ENCODE results near the gene POP7. TPM values are rescaled to one million over a fixed set of nuclear protein-coding genes. Genes with fewer than 3 reads are reported as not detected.

POP7 gene
- total and polyA plus RNA-seq, 2 donors, result 31.2 to 35.4 TPM

- H3K36me3 ChIP-seq (ENCODE audit: control insufficient read depth in 2 of 2, insufficient read depth in 2 of 2, low read length in 1 of 2), result peaks cover 70 to 74% of the 10 kb centered on the region in 2 donors
- 97% methylated on average over 25 of the region's 25 CpGs for WGBS
- no peak overlapping the region for H3K27ac ChIP-seq (ENCODE audit: low read depth in 1 of 2, low read length in 1 of 2)
- no peaks in the 10 kb centered on the region for H3K27me3 ChIP-seq (ENCODE audit: control insufficient read depth in 2 of 2, insufficient read depth in 1 of 2, low read length in 1 of 2)
- DNase-seq (ENCODE audit: low read depth in 6 of 9, low spot score in 9 of 9), result no peak
- no peaks in the 10 kb centered on the region for H3K9me3 ChIP-seq (ENCODE audit: control insufficient read depth in 2 of 2, insufficient read depth in 1 of 2, low read length in 1 of 2)
- no peak overlapping the region for H3K4me3 ChIP-seq (ENCODE audit: low read length in 2 of 2)
- H3K4me1 ChIP-seq (ENCODE audit: control insufficient read depth in 2 of 2, insufficient read depth in 2 of 2, low read length in 2 of 2), result peaks cover 18 to 30% of the 10 kb centered on the region in 2 donors
Measured at GRCh38 chr7:100687751-100688300, 18.1 kb upstream of the POP7 start.

GRCh38 chr7:100688326-100688860 is 17.5 kb upstream of the POP7 start:
- H3K36me3 ChIP-seq (ENCODE audit: control insufficient read depth in 2 of 2, insufficient read depth in 2 of 2, low read length in 1 of 2), result peaks cover 65 to 68% of the 10 kb centered on the region in 2 donors
- peaks cover 21 to 34% of the 10 kb centered on the region in 2 donors for H3K4me1 ChIP-seq (ENCODE audit: control insufficient read depth in 2 of 2, insufficient read depth in 2 of 2, low read length in 2 of 2)
- no peak overlapping the region for H3K4me3 ChIP-seq (ENCODE audit: low read length in 2 of 2)
- H3K9me3 ChIP-seq (ENCODE audit: control insufficient read depth in 2 of 2, insufficient read depth in 1 of 2, low read length in 1 of 2), result no peaks in the 10 kb centered on the region
- H3K27me3 ChIP-seq (ENCODE audit: control insufficient read depth in 2 of 2, insufficient read depth in 1 of 2, low read length in 1 of 2), result no peaks in the 10 kb centered on the region
- no peak overlapping the region for H3K27ac ChIP-seq (ENCODE audit: low read depth in 1 of 2, low read length in 1 of 2)
- DNase-seq (ENCODE audit: low read depth in 6 of 9, low spot score in 9 of 9), result no peak
- 98% methylated on average over 16 of the region's 16 CpGs for WGBS

GRCh38 chr7:100689230-100690135 is 16.4 kb upstream of the POP7 start:
- no peak for DNase-seq (ENCODE audit: low read depth in 6 of 9, low spot score in 9 of 9)
- WGBS, result 98% methylated on average over 18 of the region's 18 CpGs
- Histone ChIP-seq H3K36me3 (ENCODE audit: control insufficient read depth in 2 of 2, insufficient read depth in 2 of 2, low read length in 1 of 2) (peaks cover 54 to 58% of the 10 kb centered on the region in 2 donors), H3K4me3 (ENCODE audit: low read length in 2 of 2) (no peak overlapping the region), H3K4me1 (ENCODE audit: control insufficient read depth in 2 of 2, insufficient read depth in 2 of 2, low read length in 2 of 2) (peaks cover 21 to 36% of the 10 kb centered on the region in 2 donors), H3K27ac (ENCODE audit: low read depth in 1 of 2, low read length in 1 of 2) (no peak overlapping the region), H3K9me3 (ENCODE audit: control insufficient read depth in 2 of 2, insufficient read depth in 1 of 2, low read length in 1 of 2) (no peaks in the 10 kb centered on the region), H3K27me3 (ENCODE audit: control insufficient read depth in 2 of 2, insufficient read depth in 1 of 2, low read length in 1 of 2) (peaks cover 0 to under 1% of the 10 kb centered on the region in 2 donors)

- Histone ChIP-seq H3K27me3 (ENCODE audit: control insufficient read depth in 2 of 2, insufficient read depth in 1 of 2, low read length in 1 of 2) (peaks cover 3 to 25% of the 10 kb centered on the region in 2 donors), H3K27ac (ENCODE audit: low read depth in 1 of 2, low read length in 1 of 2) (no peak overlapping the region), H3K4me1 (ENCODE audit: control insufficient read depth in 2 of 2, insufficient read depth in 2 of 2, low read length in 2 of 2) (peaks cover 21 to 43% of the 10 kb centered on the region in 2 donors), H3K9me3 (ENCODE audit: control insufficient read depth in 2 of 2, insufficient read depth in 1 of 2, low read length in 1 of 2) (no peaks in the 10 kb centered on the region), H3K4me3 (ENCODE audit: low read length in 2 of 2) (peak overlapping the region in 1 of 2 donors; percentile 13), H3K36me3 (ENCODE audit: control insufficient read depth in 2 of 2, insufficient read depth in 2 of 2, low read length in 1 of 2) (peaks cover 29 to 34% of the 10 kb centered on the region in 2 donors)
- DNase-seq (ENCODE audit: low read depth in 6 of 9, low spot score in 9 of 9), result peak in 6 of 9 donors; percentile 71 to 90 (median 84)
- 46% methylated on average over 28 of the region's 28 CpGs for WGBS
Measured at GRCh38 chr7:100691676-100692577, 14.0 kb upstream of the POP7 start.

- Histone ChIP-seq H3K27ac (ENCODE audit: low read depth in 1 of 2, low read length in 1 of 2) (no peak overlapping the region), H3K4me3 (ENCODE audit: low read length in 2 of 2) (peak overlapping the region; percentile 74 to 97), H3K9me3 (ENCODE audit: control insufficient read depth in 2 of 2, insufficient read depth in 1 of 2, low read length in 1 of 2) (no peaks in the 10 kb centered on the region), H3K27me3 (ENCODE audit: control insufficient read depth in 2 of 2, insufficient read depth in 1 of 2, low read length in 1 of 2) (peaks cover 3 to 31% of the 10 kb centered on the region in 2 donors), H3K4me1 (ENCODE audit: control insufficient read depth in 2 of 2, insufficient read depth in 2 of 2, low read length in 2 of 2) (peaks cover 21 to 43% of the 10 kb centered on the region in 2 donors), H3K36me3 (ENCODE audit: control insufficient read depth in 2 of 2, insufficient read depth in 2 of 2, low read length in 1 of 2) (peaks cover 23 to 28% of the 10 kb centered on the region in 2 donors)
- no peak for DNase-seq (ENCODE audit: low read depth in 6 of 9, low spot score in 9 of 9)
- 79% methylated on average over 6 of the region's 6 CpGs for WGBS
Measured at GRCh38 chr7:100692578-100692961, 13.4 kb upstream of the POP7 start.

GRCh38 chr7:100693312-100694097 is 12.4 kb upstream of the POP7 start:
- H3K36me3 ChIP-seq (ENCODE audit: control insufficient read depth in 2 of 2, insufficient read depth in 2 of 2, low read length in 1 of 2), result peaks cover 13 to 18% of the 10 kb centered on the region in 2 donors
- H3K4me3 ChIP-seq (ENCODE audit: low read length in 2 of 2), result peak overlapping the region; percentile 74 to 97
- peaks cover 3 to 38% of the 10 kb centered on the region in 2 donors for H3K27me3 ChIP-seq (ENCODE audit: control insufficient read depth in 2 of 2, insufficient read depth in 1 of 2, low read length in 1 of 2)
- peak overlapping the region in 1 of 2 donors; percentile 79 for H3K27ac ChIP-seq (ENCODE audit: low read depth in 1 of 2, low read length in 1 of 2)
- peak in 1 of 9 donors; percentile 33 for DNase-seq (ENCODE audit: low read depth in 6 of 9, low spot score in 9 of 9)
- peaks cover 21 to 43% of the 10 kb centered on the region in 2 donors for H3K4me1 ChIP-seq (ENCODE audit: control insufficient read depth in 2 of 2, insufficient read depth in 2 of 2, low read length in 2 of 2)
- under 1% methylated on average over 81 of the region's 81 CpGs for WGBS
- no peaks in the 10 kb centered on the region for H3K9me3 ChIP-seq (ENCODE audit: control insufficient read depth in 2 of 2, insufficient read depth in 1 of 2, low read length in 1 of 2)

GRCh38 chr7:100694098-100694745 is 11.7 kb upstream of the POP7 start, which contains the start of gene GIGYF1:
Gene GIGYF1 (minus strand): TSS chr7:100694250. CDS start chr7:100688238, 6,012 bp downstream.
- peaks cover 3 to 42% of the 10 kb centered on the region in 2 donors for H3K27me3 ChIP-seq (ENCODE audit: control insufficient read depth in 2 of 2, insufficient read depth in 1 of 2, low read length in 1 of 2)
- H3K4me1 ChIP-seq (ENCODE audit: control insufficient read depth in 2 of 2, insufficient read depth in 2 of 2, low read length in 2 of 2), result peaks cover 21 to 39% of the 10 kb centered on the region in 2 donors
- peak within 1 kb of the TSS; percentile 37 to 79 for H3K27ac ChIP-seq (ENCODE audit: low read depth in 1 of 2, low read length in 1 of 2)
- WGBS, result under 1% methylated on average over 78 of the region's 102 CpGs
- peak within 1 kb of the TSS; percentile 74 to 97 for H3K4me3 ChIP-seq (ENCODE audit: low read length in 2 of 2)
- peaks cover 6 to 11% of the 10 kb centered on the region in 2 donors for H3K36me3 ChIP-seq (ENCODE audit: control insufficient read depth in 2 of 2, insufficient read depth in 2 of 2, low read length in 1 of 2)
- peak in 5 of 9 donors; percentile 23 to 75 (median 59) for DNase-seq (ENCODE audit: low read depth in 6 of 9, low spot score in 9 of 9)
- H3K9me3 ChIP-seq (ENCODE audit: control insufficient read depth in 2 of 2, insufficient read depth in 1 of 2, low read length in 1 of 2), result no peaks in the 10 kb centered on the region
